ENCODE measurements around the gene STK11.

STK11 gene

DNA sequence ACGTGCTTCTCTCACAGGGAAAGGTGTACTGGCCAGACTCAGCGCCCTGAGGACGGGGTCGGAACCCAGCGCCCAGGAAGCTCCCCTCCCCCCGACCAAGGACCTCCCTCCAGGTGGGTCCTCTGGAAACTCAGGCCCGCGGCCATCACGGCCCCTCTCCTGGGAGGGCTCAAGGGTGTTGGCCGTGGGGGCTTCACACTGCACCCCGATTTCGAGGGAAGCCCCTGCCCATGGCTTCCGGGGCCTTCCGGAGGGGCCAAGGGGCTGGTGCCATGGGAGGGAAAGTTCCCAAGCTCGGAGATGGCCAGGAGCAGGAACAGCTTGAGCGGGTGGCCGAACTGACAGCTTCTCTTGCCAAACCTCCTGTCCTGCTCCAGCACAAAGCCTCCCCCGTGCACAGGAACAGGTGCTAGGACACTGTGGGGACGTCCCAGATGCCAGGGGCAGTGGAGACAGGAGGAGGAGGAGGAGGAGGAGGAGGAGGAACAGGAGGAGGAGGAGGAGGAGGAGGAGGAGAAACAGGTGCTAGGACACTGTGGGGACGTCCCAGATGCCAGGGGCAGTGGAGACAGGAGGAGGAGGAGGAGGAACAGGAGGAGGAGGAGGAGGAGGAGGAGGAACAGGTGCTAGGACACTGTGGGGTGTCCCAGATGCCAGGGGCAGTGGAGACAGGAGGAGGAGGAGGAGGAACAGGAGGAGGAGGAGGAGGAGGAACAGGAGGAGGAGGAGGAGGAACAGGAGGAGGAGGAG lies 41.5 kb upstream of the STK11 start:
- H4K91ac ChIP-seq (ENCODE audit: low read depth, low read length, poor library complexity): no peak overlapping the region
- H3K4me2 ChIP-seq (ENCODE audit: insufficient read depth, low read length, poor library complexity, severe bottlenecking): no peak overlapping the region
- H2BK5ac ChIP-seq (ENCODE audit: low read length): peak overlapping the region; percentile 24
- H2BK120ac ChIP-seq (ENCODE audit: low read depth, low read length): no peak overlapping the region
- H3K23ac ChIP-seq (ENCODE audit: low read depth, low read length, poor library complexity): peak overlapping the region; percentile 43
- H3K4ac ChIP-seq (ENCODE audit: low read length): no peak overlapping the region
- H3K79me1 ChIP-seq (ENCODE audit: low read depth, low read length): peaks cover 21% of the 10 kb centered on the region
- H3K18ac ChIP-seq (ENCODE audit: low read length): peak overlapping the region; percentile 28
- no peak overlapping the region for H3K9ac ChIP-seq (ENCODE audit: low read depth, low read length, poor library complexity)
- no peak overlapping the region for H3K27ac ChIP-seq (replicated peaks; ENCODE audit: low read length)
- H2AK5ac ChIP-seq (ENCODE audit: low read depth, low read length): peak overlapping the region; percentile 56
- H3K14ac ChIP-seq (ENCODE audit: low read length): peak overlapping the region; percentile 71
- WGBS, 2 donors (ENCODE audit: extremely low coverage in 2 of 2, insufficient read length in 2 of 2, insufficient replicate concordance in 1 of 2): no CpG with 5 or more reads among the region's 20 CpGs
- no peak overlapping the region for H2BK15ac ChIP-seq (ENCODE audit: low read length)
- peaks cover 1 to 13% of the 10 kb centered on the region in 2 donors for H3K9me3 ChIP-seq (replicated peaks in 1 of 2; ENCODE audit: control insufficient read depth in 2 of 2, insufficient read depth in 1 of 2, low read depth in 1 of 2, low read length in 2 of 2)
- DNase-seq (ENCODE audit: low spot score): no peak
- H2BK12ac ChIP-seq (ENCODE audit: low read length): no peak overlapping the region
- H3K27me3 ChIP-seq (ENCODE audit: control insufficient read depth in 3 of 3, insufficient read depth in 3 of 3, low read depth in 1 of 3, low read length in 3 of 3): no peaks in the 10 kb centered on the region
- H3K4me3 ChIP-seq (ENCODE audit: low read length in 2 of 2): no peak overlapping the region
- H3K36me3 ChIP-seq (replicated peaks in 1 of 2; ENCODE audit: control insufficient read depth in 2 of 2, insufficient read depth in 2 of 2, low read length in 2 of 2): peaks cover 3 to 21% of the 10 kb centered on the region in 2 donors
- H2AFZ ChIP-seq (ENCODE audit: low read length): no peak overlapping the region
- H3K4me1 ChIP-seq (ENCODE audit: control insufficient read depth in 2 of 2, insufficient read depth in 1 of 2, low read depth in 1 of 2, low read length in 2 of 2): peaks cover 0 to 2% of the 10 kb centered on the region in 2 donors
- H4K8ac ChIP-seq (ENCODE audit: low read depth, low read length): no peak overlapping the region

GRCh38 chr19:1164684-1165531 lies 40.7 kb upstream of the STK11 start:
- Histone ChIP-seq H3K18ac (ENCODE audit: low read length) (peak overlapping the region; percentile 64), H3K4me3 (ENCODE audit: low read length in 2 of 2) (peak overlapping the region in 1 of 2 donors; percentile 14), H2AFZ (ENCODE audit: low read length) (no peak overlapping the region), H3K27ac (replicated peaks; ENCODE audit: low read length) (no peak overlapping the region), H2AK5ac (ENCODE audit: low read depth, low read length) (no peak overlapping the region), H3K14ac (ENCODE audit: low read length) (peak overlapping the region; percentile 8), H2BK5ac (ENCODE audit: low read length) (no peak overlapping the region), H3K4me2 (ENCODE audit: insufficient read depth, low read length, poor library complexity, severe bottlenecking) (no peak overlapping the region), H4K8ac (ENCODE audit: low read depth, low read length) (no peak overlapping the region), H2BK120ac (ENCODE audit: low read depth, low read length) (no peak overlapping the region), H3K4ac (ENCODE audit: low read length) (no peak overlapping the region), H2BK12ac (ENCODE audit: low read length) (no peak overlapping the region), H3K23ac (ENCODE audit: low read depth, low read length, poor library complexity) (no peak overlapping the region), H3K9me3 (replicated peaks in 1 of 2; ENCODE audit: control insufficient read depth in 2 of 2, insufficient read depth in 1 of 2, low read depth in 1 of 2, low read length in 2 of 2) (peaks cover 1 to 13% of the 10 kb centered on the region in 2 donors), H3K36me3 (replicated peaks in 1 of 2; ENCODE audit: control insufficient read depth in 2 of 2, insufficient read depth in 2 of 2, low read length in 2 of 2) (peaks cover 3 to 22% of the 10 kb centered on the region in 2 donors), H3K27me3 (ENCODE audit: control insufficient read depth in 3 of 3, insufficient read depth in 3 of 3, low read depth in 1 of 3, low read length in 3 of 3) (no peaks in the 10 kb centered on the region), H3K9ac (ENCODE audit: low read depth, low read length, poor library complexity) (no peak overlapping the region), H2BK15ac (ENCODE audit: low read length) (no peak overlapping the region), H3K4me1 (ENCODE audit: control insufficient read depth in 2 of 2, insufficient read depth in 1 of 2, low read depth in 1 of 2, low read length in 2 of 2) (peaks cover 0 to 2% of the 10 kb centered on the region in 2 donors), H4K91ac (ENCODE audit: low read depth, low read length, poor library complexity) (no peak overlapping the region), H3K79me1 (ENCODE audit: low read depth, low read length) (peaks cover 21% of the 10 kb centered on the region)
- no CpG with 5 or more reads among the region's 21 CpGs for whole genome bisulfite sequencing, 2 donors (ENCODE audit: extremely low coverage in 2 of 2, insufficient read length in 2 of 2, insufficient replicate concordance in 1 of 2)
- no peak for DNase-seq (ENCODE audit: low spot score)

DNA sequence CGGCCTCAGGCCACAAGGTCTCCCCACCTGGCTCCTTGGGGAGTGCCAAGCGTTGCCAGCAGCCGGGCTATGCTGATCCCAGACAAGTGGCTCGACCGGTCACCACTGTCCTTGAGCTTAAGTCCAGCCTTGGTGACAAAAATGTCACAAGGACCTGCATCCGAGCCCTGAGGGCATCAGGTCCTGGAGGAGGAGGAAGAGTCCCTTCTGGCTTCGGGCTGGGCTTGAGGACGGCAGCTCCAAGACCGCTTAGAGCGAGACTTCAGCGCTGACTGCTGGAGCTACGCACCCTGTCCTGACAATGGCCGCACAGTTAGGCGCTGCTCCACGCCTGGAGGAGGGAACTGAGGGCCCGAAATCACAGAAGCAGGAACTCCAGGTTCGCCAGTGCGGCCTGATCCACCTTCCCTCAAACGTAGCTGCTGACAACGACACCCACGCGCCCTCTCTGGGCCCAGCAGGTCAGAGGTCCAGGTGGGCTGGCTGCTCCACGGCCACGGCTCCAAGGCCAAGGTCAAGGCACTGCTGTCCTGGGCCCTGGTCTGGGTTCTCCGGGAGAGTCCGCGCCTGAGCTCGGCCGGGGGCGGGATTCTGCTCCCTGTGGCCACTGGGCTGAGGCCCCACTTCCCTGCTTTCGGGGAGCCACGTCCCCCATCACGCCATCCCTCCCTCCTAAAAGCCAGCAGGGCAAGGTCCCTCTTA lies 38.6 kb upstream of the STK11 start:
- Histone ChIP-seq H2BK15ac (ENCODE audit: low read length) (peak overlapping the region; percentile 43), H2AFZ (ENCODE audit: low read length) (no peak overlapping the region), H2BK5ac (ENCODE audit: low read length) (no peak overlapping the region), H3K9ac (ENCODE audit: low read depth, low read length, poor library complexity) (peak overlapping the region; percentile 63), H3K4ac (ENCODE audit: low read length) (no peak overlapping the region), H3K4me3 (ENCODE audit: low read length in 2 of 2) (no peak overlapping the region), H3K27ac (replicated peaks; ENCODE audit: low read length) (no peak overlapping the region), H2AK5ac (ENCODE audit: low read depth, low read length) (peak overlapping the region; percentile 25), H3K79me1 (ENCODE audit: low read depth, low read length) (peaks cover 28% of the 10 kb centered on the region), H3K4me1 (ENCODE audit: control insufficient read depth in 2 of 2, insufficient read depth in 1 of 2, low read depth in 1 of 2, low read length in 2 of 2) (peaks cover 5 to 13% of the 10 kb centered on the region in 2 donors), H2BK12ac (ENCODE audit: low read length) (no peak overlapping the region), H3K27me3 (ENCODE audit: control insufficient read depth in 3 of 3, insufficient read depth in 3 of 3, low read depth in 1 of 3, low read length in 3 of 3) (no peaks in the 10 kb centered on the region), H3K9me3 (replicated peaks in 1 of 2; ENCODE audit: control insufficient read depth in 2 of 2, insufficient read depth in 1 of 2, low read depth in 1 of 2, low read length in 2 of 2) (peaks cover 4 to 13% of the 10 kb centered on the region in 2 donors), H4K91ac (ENCODE audit: low read depth, low read length, poor library complexity) (no peak overlapping the region), H2BK120ac (ENCODE audit: low read depth, low read length) (peak overlapping the region; percentile 67), H3K36me3 (replicated peaks in 1 of 2; ENCODE audit: control insufficient read depth in 2 of 2, insufficient read depth in 2 of 2, low read length in 2 of 2) (peaks cover 9 to 22% of the 10 kb centered on the region in 2 donors), H3K4me2 (ENCODE audit: insufficient read depth, low read length, poor library complexity, severe bottlenecking) (no peak overlapping the region), H3K23ac (ENCODE audit: low read depth, low read length, poor library complexity) (peak overlapping the region; percentile 71), H3K18ac (ENCODE audit: low read length) (peak overlapping the region; percentile 44), H4K8ac (ENCODE audit: low read depth, low read length) (no peak overlapping the region), H3K14ac (ENCODE audit: low read length) (no peak overlapping the region)
- WGBS, 2 donors (ENCODE audit: extremely low coverage in 2 of 2, insufficient read length in 2 of 2, insufficient replicate concordance in 1 of 2): no CpG with 5 or more reads among the region's 33 CpGs
- DNase-seq (ENCODE audit: low spot score): no peak

Data from neuronal stem cell (in vitro differentiated cells).